HG03432 (cell line): ENCODE data around the gene FDXR.

Source experiments
- ATAC-seq: cut with Tn5 transposase; IDR thresholded peaks from one replicate; pipeline ENCODE4 v1.9.1; 2021; ENCODE audit warnings: mild to moderate bottlenecking, moderate library complexity; ENCODE audit not compliant: unreplicated experiment

FDXR gene

DNA sequence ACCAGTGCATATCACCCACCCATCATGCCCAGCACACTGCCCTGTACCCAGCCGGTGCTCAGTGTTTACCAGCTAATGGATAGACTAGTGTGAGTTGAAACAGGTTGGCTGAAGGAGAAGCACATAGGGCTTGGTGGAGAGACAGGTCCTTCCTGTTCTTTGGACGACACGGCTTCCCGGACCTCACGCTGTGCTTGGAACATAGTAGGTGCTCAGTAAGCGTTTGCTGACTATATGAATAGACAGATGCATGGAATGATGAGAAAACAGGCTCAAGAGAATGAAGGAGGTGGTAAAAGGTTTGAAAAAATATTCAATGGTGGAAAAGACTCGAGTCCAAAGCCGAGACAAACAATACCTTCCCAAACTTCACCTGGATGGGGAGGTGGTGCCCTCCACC, 27.4 kb upstream of the FDXR start:
- ATAC-seq, result no peak

DNA sequence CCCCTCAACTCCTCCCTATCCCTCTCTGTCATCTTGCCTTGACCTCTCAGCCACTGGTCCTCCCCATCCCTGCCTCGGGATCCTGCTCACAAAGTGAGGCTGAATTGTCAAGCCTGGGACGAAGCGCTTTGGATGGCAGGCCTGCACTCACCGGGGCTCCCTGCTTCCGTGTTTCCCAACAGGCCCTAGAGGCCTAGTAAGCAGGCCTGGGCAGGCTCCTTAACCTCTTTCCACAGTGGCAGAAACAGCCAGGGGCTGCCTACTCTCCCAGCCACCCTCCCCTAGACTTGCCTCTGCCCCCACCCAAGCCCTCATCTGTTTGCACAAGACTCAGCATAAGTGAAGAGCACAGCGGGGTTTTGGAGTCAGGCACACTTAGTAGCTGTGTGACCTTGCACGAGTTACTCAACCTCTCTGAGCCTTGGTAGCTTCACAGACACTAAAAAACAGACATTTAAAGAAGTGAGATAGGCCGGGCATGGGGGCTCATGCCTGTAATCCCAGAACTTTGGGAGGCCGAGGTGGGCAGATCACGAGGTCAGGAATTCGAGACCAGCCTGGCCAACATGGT, 25.7 kb upstream of the FDXR start:
- no peak for ATAC-seq

DNA sequence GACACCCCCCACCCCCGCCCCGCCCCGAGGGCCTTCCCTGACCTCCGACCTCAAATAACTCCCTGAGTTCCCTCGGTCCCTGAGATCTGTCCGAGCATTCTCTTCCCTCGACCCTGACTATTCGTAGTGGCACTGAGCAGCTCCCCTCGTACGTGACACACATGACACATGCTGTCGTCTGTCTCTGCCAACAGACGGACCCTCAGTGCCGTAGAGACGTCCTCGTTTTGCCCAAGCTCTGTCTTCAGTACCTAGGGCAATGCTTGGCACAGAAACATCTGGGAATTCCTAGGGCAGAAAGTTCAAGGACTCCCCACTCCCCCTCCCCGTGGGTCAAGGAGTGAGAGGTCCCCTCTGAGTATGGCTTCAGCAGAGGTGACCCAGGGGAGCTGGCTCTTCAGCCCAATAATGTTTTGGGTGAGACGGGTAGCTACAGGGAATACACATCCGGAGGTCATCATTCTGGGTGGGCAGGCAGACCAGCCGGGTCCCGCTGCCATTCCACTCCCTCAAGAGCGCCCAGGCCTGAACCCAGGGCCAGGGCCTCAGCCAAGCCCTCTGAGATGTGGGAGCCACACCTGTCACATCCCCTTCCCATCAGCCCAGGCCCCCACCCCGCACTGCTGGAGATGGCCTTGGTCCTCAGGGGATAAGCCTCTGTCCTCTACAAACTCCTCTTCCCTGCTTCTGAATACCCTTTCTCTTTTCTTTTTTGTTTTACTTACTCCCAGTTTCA, 21.3 kb upstream of the FDXR start:
- no peak for ATAC-seq

DNA sequence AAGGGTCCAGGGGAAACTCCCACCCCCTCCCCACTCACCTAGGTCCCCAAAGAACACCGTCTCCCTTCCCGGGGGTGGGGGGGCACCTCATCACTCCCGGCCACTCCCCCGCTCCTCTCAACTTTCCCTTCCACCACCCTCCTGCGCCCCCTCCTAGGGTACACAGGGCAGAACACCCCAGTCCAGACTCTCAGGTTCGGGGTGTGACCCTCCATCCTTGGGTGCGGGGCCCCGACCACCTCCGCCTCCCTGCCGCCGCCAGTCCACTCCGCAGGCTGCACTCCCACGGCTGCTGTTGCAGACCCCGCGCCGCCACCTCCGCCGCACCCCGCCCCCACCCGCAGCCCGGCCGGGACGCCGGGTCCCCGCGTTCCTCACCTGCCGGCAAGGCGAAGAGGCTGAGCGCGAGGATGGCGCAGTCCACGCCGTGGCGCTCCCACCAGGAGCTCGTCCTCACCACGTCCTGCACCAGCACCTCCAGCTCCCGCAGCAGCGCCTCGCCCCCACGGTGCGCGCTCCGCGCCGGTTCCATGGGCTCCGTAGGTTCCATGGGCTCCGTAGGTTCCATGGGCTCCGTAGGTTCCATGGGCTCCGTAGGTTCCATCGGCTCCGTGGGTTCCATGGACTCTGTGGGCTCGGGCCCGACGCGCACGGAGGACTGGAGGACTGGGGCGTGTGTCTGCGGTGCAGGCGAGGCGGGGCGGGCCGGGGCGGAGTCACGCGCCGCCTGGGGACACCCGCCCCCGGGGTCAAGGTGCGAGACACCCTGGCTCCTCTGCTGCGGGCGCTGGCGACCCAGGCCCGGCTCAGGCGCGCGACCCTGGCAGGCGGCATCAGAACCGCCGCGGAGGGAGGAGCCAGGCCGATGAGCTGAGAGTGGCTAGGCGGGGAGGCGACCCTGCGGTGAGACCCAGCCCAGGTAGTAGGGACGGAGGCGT, 20.4 kb upstream of the FDXR start, which contains the start of gene FADS6:
Gene FADS6, minus strand, starts transcription at position 660 of the 938 bp plus-strand sequence. Its CDS starts 38 bp downstream, at position 622.
- ATAC-seq, result no peak

DNA sequence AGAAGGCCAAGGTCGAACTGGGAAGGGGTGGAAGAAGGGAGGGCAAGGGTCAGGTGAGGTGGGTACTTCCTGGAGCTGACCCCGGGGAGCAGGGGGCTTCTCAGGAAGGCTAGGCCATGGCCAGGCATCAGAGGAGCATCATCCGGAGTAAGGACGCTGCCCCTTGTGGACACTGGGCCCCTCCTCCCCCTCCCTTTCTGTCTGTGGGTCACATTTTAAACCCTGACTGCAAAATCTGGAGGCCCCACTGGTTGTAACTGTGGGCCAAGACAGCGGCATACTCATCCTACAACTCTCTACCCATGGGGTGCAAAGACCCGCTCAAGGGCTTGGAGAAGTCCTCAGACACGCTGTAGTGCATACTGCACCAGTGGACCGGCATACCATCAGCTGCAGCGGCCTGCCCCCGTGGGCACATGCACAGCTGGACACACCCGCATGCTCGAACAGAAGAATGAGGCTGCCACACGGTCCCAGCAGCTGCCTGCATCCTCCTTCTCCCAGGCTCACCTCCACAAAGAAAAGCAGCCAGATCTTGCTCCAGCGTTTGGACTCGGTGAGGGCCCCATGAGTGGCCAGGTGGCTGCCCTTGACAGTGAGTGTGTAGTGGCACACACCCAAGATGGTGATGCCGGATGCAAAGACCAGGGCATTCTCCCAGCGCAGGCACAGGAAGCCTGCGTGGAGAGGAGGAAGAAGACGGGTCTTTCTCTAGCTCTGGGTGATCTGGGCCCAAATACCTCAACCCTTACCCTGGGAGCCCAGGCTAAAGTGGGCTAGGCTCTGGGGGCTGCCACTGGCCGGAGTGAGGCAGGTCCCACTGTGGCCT, 19.4 kb upstream of the FDXR start:
- no peak for ATAC-seq

DNA sequence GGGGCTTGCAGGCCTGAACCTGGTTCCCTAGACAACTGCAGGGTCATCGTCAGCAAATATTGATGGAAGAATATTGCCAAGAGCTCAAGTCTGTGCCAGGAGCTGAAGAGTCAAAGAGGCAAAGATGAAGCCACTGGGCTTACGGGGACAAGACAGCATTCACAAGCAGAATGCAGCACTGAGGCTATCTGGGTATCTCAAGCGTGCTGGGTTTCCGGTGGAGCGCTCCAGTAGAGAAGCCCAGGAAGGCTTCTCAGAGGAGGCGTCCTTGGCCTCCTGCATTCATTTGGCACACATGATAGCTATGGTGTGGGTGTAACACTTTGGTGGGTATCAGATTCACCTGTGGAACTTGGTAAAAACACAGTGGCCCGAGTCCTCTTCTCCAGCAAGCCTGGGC, 17.8 kb upstream of the FDXR start:
- no peak for ATAC-seq

DNA sequence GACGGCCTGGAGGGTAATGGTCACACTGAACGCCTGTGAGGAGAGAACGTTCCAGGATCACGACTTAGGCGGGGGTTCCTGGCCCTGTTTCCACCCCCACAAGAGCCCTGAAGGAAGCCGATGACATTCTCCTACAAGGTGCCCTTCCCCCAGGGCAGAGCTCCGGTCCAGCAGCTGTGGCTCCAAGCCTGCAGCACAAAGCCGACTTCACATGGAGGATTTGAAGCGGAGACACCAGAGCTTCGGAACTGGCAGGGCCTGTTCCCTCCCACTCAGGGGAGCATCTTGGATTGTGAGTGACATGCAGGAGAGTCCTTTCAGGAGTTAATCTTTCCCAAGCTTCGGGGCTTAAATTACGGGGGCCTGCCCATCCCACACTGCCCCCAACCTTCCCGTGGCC, 15.7 kb upstream of the FDXR start:
- no peak for ATAC-seq

DNA sequence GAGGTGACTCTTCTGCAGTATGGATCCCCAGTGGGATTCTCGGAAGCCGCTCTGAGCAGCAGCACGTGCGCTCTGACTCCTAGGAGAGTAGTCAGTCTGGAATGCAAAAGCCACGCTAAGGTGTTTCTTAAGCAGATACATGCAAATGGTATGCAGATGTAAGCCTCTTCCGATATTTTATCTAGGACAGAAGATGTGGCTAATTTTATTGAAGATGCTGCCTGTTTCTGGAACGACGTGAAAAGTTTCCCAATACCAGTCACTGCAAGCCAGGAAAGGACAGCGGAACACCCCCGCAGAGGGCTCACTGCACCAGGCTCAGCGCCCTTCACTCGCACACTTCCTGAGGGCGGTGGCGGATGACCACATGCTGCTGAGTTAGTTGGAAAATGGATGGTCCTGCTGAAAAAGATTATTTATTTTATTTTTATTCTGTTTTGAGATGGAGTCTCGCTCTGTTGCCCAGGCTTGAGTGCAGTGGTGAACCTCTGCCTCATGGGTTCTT, 10.5 kb upstream of the FDXR start:
- no peak for ATAC-seq

DNA sequence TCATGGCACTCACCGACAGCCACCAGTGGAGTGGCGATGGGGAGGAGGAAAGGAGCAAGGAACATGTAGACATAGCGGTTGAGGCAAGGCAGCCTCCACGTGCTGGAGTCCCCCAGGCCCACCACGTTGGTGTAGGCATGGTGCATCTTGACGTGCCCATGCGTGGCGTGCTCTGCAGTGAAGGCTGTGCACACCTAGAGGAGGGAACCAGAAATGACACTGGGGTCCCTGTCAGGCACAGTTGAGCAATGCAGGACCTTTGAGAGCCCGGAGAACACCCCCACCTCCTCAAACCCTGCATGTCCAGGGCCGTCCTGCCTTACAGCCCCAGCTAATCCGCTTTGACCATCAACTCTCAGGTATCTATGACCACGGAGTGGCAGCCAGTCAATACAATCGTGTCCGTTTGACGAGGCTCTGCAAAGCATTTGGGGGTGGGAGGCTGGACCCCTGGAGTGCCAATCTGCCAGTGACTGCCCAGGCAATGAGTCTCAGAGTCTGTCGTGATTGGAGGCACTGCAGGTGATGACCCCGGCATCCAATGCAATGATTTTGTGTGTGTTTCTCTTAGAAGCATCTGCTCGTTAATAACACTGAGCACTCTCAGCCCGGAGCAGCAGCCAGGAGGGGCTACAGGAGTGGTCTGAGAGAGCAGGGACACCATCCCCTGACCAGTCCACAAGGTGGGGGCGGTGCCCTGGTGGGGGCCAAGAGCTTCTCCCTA, 9.9 kb upstream of the FDXR start:
- no peak for ATAC-seq

DNA sequence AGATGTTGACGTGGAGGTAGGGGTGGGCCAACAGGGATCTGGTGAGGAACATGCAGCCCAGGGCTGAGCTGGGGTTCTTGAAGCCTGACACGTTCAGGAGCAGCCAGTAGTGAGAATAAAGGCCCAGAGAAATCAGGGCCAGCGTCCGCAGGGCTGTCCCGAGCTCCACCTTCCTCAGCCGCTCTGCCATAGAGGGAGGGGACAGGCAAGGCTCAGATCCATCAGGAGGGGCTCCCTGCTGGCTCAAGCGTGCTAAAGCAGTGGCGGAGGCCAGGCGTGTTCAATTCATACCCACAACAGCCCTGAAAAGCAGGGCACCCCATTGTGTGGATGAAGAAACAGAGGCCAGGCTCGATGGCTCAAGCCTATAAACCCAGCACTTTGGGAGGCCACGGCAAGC, 8.3 kb upstream of the FDXR start:
- ATAC-seq, result no peak

DNA sequence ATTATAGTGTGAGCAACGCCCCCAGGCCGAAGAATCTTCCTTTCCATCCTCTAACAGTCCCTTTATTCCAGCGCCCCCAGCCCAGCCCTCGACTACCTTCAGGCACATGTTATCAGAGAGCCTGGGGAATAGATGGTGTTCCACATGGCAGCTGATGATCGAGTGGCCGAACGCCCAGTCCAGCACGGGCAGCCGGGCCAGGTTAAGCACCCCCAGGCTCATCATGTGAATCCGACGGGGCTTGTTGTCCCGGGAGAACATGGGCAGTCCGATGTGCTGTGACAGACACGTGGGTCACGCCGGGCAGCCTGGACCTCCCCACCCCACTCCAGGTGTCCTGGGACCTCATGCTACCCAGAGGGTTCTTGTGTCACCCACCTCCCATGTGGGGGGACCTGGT, 6.5 kb upstream of the FDXR start:
- no peak for ATAC-seq

DNA sequence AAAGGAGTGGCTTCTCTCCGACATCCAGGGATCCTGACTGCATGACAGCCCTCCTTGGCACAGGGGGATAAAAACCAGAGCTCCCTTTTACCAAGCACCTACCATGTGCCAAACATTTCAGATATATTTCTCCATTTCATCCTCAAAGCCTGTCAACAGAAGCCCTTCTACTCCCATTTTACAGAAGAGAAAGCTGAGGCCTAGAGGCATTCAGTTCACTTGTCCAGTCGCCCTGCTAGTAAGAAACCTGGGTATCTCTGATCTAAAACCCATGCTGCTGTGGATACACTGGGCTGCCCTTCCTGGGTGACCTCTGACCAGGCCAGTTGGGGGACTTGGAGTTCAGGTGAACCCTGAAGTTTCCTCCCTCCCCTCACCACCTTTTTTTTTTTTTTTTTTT, 5.9 kb upstream of the FDXR start:
- no peak for ATAC-seq

DNA sequence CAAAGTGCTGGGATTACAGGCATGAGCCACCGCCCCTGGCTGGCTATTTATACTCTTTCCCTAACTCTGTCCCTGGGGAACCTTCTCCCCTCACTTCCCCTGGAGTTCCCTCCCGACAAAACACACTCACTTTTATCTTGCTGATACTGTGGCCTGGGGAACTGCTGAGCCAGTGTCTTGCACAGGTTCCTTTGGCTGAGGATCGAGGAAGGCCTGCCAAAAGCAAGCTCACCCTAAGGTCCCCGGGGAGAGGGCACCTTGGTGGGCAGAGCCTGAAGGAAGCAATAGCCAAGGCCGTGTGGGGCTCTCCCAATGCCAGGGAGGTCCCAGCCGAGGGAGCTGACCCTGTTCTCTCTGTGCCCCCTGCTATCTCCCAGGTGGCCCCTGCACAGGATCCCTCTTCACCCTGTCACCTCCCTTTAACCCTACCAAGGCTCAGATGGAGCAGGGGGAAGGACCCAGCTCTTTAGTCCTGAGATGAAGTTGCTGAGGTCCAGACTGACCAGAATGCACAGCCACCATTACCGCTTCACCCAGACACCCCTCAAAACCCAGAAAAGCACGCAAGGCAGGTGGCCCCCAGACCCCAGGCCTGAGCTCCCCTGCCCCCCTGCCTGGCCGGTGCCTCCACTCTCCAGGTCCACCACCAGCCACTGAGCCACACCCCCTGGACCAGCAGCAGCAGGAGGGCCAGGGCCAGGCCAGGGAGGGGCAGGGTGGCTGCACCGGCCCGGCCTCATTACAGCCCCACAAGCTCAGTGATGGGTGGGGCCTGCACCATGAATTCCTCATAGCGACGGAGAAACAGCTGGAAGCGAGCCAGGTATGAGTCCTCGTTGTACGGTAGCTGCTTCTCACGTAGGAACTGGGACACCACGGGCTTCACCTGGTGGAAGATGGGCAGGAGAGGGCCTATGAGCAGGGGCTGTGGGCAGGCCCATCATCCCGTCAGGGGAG, 5.1 kb upstream of the FDXR start:
- ATAC-seq, result no peak

DNA sequence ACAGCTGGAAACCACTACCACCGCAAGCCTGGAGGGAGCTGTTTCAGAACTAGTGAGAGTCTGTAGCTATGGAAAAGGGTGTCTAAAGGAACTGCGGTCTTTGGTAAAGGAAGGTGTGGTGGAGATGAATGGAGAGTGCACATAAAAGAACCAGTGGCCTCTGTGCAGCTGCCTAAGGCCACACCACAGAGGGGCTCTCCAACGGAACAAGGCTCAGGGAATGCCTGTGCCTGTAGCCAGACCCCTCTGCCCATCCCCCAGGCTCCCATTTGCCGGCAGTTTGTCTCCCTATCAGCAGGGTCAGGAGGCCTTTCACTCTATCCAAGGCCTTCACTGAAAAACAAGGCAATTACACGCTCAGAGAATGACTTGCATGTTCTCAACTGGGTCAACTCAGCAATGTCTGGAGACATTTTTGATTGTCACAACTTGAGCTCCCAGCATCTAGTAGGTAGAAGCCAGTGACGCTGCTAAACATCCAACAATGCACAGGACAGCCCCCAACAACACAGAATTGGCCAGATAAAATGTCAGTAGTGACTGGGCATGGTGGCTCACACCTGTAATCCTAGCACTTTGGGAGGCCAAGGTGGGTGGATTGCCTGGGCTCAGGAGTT, 3.3 kb upstream of the FDXR start:
- ATAC-seq, result no peak

DNA sequence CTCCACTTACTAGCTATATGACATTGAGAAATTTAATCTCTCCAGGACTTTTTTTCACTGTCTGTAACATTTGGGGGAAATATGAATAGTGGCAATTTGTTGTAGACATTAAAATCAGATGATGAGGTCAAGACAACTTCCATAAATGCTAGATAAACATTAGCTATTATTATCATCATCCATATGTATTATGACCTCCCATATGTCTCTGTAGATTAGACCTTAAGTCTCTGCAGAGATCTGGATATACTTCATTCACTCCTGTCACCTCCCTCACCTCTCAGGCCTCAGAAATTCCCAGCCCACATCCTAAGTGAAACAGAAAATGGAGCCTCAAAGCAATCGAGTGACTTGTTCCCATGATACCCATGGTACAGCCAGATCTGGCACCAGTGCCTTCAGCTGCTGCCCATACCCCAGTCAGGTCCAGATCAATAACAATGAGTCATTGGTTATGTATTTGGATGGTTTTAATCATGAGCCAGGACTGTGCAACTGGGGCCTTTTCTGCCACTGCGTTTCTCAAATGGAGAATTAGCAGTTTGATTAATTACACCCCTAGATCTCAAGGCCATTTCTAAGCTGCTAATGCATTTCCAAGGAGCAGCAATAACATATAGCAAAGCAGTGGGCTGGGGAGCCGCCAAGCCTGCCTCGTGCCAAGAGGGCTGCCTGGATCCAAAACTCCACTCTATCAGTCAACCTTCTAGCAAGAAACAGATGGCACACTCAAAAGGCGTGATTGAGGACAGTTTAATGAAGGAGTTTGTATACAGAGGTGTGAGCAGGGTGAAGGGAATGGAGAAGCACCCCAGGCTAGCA, 2.6 kb upstream of the FDXR start:
- no peak for ATAC-seq

DNA sequence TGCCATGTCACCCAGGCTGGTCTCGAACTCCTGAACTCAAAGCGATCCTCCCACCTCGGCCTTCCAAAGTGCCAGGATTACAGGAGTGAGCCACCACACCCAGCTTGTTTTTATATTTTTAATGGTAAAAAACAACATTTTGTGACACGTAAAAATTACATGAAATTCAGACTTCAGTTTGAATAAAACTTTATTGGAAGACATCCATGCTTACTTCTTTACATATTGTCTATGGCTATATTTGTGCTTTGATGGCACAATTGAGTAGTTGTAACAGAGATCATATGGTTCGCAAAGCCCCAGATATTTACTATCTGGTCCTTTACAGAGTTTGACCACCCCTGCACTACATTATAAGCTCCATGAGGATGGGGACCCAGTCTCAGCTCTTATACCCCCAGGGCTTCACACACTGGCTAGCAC, 1.8 kb upstream of the FDXR start:
- ATAC-seq, result no peak

DNA sequence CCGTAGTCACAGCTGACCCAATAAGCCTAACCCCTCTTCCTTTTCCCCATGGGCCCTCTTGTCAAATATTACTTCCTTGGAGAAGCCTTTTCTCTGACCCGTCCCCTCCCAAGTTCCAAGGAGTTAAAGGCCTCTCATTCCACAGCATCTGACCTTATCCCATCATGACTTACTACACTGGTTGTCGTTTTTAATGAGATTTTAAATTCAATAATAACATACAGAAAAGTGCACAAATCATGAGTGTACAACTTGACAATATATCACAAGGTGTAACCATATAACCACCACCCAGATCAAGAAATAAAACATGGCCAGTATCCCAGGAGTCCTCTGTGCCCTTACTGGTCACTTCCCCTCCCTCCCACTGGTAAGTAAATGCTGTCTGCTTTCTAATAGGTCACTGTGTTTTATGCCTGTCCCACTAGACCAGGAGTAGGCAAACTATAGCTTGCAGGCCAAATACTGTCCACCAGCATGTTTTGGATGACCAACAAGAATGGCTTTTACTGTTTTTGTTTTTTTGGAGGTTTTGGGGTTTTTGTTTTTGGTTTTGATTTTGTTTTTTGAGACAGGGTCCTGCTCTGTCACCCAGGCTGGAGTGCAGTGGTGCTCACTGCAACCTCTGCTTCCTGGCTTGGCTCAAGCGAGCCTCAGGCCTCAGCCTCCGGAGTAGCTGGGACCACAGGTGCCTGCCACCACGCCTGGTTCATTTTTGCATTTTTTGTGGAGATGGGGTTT, 1.2 kb upstream of the FDXR start:
- ATAC-seq, result no peak
